Erythroblast (primary cell): ENCODE results near the gene EXOC1.

ENCODE experiments used
- GATA1 ChIP-seq: IDR thresholded peaks from 2 replicates; pipeline ENCODE4 v1.6.1; 2011; ENCODE audit warnings: low read depth, mild to moderate bottlenecking, control low read depth, low read length, moderate library complexity
- POLR2A ChIP-seq: IDR thresholded peaks from 2 replicates; pipeline ENCODE4 v1.6.1; 2011; ENCODE audit warnings: mild to moderate bottlenecking, low read length

GRCh38 chr4:55931833-55932232 is 78.4 kb downstream of the EXOC1 start:
- TF ChIP-seq POLR2A (no peak), GATA1 (no peak)
